Fibroblast of pulmonary artery (primary cell): ENCODE measurements around the gene SGF29.
"Not testable (repeated sequence)": the region's sequence is repeated elsewhere in the genome, so short reads cannot be mapped to it uniquely, and the experiment has no call there.

ENCODE experiments used
- DNase-seq: peaks from one replicate; pipeline ENCODE4 v3.0.0-alpha.2; 2010; ENCODE audit warnings: low read depth
- H3K4me3 ChIP-seq: replicated peaks from 2 replicates; pipeline ENCODE4 v1.5.1; 2011; ENCODE audit warnings: low read depth, mild to moderate bottlenecking, control low read depth, low read length, moderate library complexity
- TF ChIP-seq, protein P1 (sequence below): IDR thresholded peaks from 2 replicates; pipeline ENCODE4 v1.5.1; 2011; ENCODE audit warnings: mild to moderate bottlenecking, control low read depth, low read length, inconsistent platforms; ENCODE audit errors: missing control alignments

The SGF29 gene

DNA sequence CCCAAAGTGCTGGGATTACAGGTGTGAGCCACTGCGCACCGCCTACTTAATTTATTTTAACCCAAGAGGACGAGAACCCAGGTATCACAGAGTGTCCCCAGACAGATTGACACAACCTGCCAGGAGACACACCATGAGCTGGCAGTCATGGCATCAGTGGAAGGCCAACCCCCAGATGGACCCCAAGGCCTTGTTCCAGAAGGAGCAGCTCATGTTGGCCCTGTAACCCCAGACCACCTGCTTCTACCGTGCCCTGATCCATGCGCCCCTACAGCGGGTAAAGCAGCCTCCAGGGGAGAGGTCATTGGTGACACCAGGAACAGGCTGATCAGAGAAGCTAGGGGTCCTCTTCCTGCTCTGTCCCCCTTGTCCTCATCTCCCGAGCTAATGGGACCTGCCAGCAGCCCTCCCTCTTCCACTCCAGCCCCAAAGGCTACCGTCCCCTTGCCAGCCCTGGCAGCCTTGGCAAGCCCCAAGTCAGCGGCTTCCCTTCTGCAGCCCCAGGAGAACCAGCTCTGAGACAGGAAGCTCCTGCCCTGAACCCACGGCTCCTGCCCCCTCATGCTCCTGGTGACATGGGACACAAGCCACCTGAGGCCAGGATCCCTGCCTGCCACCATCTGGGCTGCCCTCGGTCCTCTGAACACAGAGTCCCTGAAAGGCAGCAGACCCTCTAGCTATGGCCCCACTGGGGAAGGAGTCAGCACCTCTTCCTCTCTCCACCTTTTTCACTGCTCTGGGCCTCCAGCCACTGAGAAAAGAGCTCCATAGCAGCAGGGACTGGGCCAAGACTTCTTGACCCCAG lies 49.9 kb downstream of the SGF29 start:
- no peak for DNase-seq
- TF ChIP-seq, protein P1, sequence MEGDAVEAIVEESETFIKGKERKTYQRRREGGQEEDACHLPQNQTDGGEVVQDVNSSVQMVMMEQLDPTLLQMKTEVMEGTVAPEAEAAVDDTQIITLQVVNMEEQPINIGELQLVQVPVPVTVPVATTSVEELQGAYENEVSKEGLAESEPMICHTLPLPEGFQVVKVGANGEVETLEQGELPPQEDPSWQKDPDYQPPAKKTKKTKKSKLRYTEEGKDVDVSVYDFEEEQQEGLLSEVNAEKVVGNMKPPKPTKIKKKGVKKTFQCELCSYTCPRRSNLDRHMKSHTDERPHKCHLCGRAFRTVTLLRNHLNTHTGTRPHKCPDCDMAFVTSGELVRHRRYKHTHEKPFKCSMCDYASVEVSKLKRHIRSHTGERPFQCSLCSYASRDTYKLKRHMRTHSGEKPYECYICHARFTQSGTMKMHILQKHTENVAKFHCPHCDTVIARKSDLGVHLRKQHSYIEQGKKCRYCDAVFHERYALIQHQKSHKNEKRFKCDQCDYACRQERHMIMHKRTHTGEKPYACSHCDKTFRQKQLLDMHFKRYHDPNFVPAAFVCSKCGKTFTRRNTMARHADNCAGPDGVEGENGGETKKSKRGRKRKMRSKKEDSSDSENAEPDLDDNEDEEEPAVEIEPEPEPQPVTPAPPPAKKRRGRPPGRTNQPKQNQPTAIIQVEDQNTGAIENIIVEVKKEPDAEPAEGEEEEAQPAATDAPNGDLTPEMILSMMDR: no peak
- no peak overlapping the region for H3K4me3 ChIP-seq

DNA sequence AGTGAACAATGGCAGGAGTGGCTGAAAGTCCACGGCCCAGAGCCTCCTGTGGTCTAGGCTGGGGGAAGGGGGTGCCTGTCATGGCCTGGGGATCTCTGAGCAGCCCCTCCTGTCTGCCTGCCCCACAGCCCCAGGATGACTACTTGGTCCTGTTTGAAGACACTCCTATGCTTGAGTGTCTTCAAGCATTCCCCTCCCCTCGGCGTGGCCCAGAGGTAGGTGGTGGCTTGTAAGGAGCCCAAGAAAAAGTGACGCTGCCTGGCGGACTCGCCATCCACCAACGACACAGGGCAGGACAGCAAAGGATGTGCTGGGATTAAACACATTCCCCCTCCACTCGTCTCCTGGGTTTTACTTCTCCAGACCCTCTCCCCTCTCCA lies 50.5 kb downstream of the SGF29 start:
- H3K4me3 ChIP-seq: no peak overlapping the region
- TF ChIP-seq, protein P1: no peak

DNA sequence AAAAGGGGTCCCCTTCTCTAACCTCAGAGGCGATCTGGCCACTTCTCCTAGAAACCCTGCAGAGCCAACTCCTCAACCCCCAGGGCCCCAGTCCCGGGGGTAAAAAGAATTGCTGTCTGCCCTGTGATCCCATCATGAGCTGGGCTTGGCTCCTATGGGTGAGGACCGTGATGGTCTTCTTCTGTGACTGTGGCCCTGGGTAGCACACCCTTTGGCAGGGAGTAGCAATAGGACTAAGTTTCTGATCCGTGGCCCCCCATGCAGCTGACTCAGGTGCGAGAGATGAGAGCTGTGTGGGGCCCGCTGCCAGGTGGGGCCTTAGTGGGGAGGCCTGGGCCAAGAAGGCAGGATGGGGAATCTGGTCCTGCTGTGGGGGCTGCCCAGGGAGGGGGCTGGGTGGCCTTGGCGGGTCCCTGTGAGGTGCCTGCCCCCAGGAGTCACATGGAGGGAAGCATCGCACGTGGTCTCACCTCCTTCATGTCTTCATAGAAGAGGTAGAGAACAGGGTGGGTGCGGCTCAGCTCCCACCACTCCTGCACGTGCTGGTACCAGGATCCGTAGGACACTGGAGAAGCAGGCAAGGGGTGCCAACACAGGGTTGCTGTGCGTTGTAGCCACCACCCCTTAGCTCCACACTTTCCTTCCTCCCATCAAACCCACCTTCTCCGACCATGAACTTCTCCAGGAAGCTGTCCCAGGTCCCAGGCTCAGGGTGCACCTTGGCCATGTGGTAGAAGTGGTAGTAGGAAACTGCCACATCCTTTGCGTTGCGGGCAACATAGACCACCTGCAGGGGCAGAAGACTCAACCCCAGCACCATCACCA lies 52.8 kb downstream of the SGF29 start:
- H3K4me3 ChIP-seq: no peak overlapping the region
- TF ChIP-seq, protein P1: no peak
- no peak for DNase-seq

More for the DNA sequence above, 50.5 kb downstream of the SGF29 start:
- no peak for DNase-seq

DNA sequence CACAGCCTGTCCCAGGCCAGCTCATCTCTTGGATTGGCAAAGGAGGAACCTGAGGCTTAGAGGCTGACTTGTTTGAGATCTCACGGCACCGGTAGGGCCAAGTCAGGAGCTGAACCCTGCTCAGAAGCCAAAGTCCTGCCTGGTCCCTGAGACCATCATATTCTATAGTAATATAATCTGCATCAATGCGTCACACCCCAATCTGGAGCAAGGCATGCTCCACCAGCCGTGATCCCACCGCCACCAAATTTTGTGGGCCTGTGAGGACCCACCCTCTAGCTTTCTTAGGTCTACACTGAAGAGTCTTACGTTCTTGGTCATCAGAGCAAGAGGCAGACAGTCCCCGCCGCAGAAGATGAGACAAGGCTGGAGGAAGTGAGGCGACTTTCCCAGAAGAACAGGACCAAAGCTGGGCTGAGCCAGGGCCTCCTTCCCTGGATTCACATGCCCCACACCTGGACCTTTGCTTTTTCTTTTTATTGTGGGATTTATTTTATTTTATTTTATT lies 53.5 kb downstream of the SGF29 start:
- TF ChIP-seq, protein P1: no peak
- DNase-seq: no peak
- no peak overlapping the region for H3K4me3 ChIP-seq

DNA sequence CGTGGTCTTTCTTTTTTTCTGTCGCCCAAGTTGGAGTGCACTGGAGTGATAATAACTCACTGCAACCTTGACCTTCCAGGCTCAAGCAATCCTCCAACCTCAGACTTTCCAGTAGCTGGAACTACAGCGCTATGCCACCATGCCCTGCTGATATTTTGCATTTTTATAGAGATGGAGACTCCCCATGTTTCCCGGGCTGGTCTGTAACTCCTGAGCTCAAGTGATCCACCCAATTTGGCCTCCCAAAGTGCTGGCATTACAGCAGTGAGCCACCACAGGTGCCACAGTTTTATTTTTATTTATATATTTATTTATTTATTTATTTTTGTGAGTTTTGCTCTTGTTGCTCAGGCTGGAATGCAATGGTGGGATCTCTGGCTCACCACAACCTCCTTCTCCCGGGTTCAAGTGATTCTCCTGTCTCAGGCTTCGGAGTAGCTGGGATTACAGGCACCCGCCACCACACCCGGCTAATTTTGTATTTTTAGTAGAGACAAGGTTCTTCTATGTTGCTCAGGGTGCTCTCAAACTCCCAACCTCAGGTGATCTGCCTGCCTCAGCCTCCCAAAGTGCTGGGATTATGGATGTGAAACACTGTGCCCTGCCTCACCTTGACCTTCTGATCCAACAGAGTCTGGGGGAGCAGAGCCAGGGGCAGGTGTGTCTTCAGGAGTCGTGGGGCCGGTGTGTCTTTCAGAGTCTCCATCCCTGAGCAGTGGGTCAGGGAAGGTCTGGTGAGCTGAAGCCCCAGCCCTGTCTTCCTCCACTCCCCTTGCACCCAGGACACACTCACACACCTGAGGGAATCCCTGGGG lies 54.2 kb downstream of the SGF29 start:
- not testable (repeated sequence) for DNase-seq, H3K4me3 ChIP-seq

DNA sequence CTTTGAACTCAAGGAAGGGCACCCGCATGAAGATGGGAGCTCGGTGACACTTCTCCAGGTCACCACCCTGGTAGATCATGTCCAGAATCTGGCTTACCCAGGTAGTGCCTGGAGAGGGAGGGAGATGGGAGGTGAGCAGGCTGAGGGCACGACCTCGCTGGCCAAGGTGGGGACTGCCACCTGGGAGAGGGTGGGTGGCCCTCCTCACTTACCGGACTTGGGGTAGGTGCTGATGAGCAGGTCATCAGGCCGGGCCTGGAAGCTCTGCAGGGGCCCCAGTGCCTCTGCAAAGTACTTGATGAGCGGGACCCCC lies 54.7 kb downstream of the SGF29 start:
- DNase-seq, H3K4me3 ChIP-seq: not testable (repeated sequence)

DNA sequence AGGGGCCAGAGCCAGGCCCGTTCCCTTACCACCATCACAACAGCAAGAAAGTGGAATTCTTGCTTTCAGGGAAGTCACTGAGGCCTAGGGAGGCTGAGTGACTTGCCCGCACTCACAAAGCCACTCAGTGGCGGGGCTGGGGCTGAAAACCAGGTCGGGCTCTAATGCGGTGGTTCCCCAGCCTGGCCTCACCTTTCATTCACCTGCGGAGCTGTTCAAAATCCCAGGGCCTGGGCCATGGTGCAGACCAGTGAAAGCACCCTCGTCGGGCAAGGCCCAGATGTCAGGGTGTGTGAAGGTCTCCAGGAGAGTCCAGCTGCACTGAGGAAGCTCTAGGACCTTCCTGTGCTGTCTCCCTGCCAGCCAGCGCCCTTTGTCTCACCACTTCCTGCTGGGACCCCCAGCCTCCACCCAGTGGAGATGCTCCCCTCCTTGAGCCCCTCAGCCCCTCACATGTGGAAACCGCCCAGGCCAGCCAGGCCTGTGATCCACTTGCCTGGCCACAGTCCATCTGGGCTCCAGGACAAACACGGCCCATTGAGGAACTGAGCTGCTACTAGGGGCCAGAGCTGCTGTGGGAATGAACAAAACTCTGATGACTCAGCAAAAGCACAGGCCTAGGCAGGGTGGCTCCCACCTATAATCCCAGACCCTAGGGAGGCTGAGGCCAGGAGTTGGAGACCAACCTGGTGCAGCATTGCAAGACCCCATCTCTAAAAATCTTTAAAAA lies 55.3 kb downstream of the SGF29 start:
- peak overlapping the region; percentile 59 for H3K4me3 ChIP-seq
- peak; percentile 51 for DNase-seq
